Cardiac muscle cell (in vitro differentiated cells and primary cell): ENCODE data around the gene TFB1M. TPM values are rescaled to one million over a fixed set of nuclear protein-coding genes. Genes with fewer than 3 reads are reported as not detected.

Experiments used
- DNase-seq, 2 donors: peaks; one replicate each; pipeline versions ENCODE4 v3.0.0 to v3.0.0-alpha.2; 2010 to 2017; ENCODE audit warnings: low read depth in 1 of 2, low spot score in 1 of 2
- H3K27ac ChIP-seq: fragments of 200-600 bp; sonication (generic); 2 replicates; pipeline ENCODE4 v1.5.1; 2016
- H3K27me3 ChIP-seq: fragments of 200-600 bp; sonication (generic); 2 replicates; pipeline ENCODE4 v1.6.0; 2016; ENCODE audit warnings: control low read depth
- H3K36me3 ChIP-seq: fragments of 200-600 bp; sonication (generic); 2 replicates; pipeline ENCODE4 v1.5.1; 2016; ENCODE audit warnings: control low read depth
- H3K4me1 ChIP-seq: fragments of 200-600 bp; sonication (generic); 2 replicates; pipeline ENCODE4 v1.8.1; 2017; ENCODE audit warnings: low read depth, mild to moderate bottlenecking, mixed run types
- H3K4me3 ChIP-seq: fragments of 200-600 bp; sonication (generic); 2 replicates; pipeline ENCODE4 v1.5.1; 2016; ENCODE audit warnings: mild to moderate bottlenecking
- H3K9me3 ChIP-seq: fragments of 200-600 bp; sonication (generic); 2 replicates; pipeline ENCODE4 v1.5.1; 2017; ENCODE audit warnings: low read depth, mild to moderate bottlenecking, control low read depth
- polyA plus RNA-seq: library from polyadenylated mRNA; unstranded; fragments of >200 nt; fragmentation: Nextera tagmentation; extraction: Ambion mirVana; gene quantifications from 2 replicates; pipeline ENCODE4 v1.2.1, GENCODE V29; 2016
- total RNA-seq: library from RNA; depleted of rRNA; stranded (reverse); fragments of >200 nt; gene quantifications from 2 replicates; pipeline ENCODE4 v1.2.3, GENCODE V29; 2016
- TF ChIP-seq, protein P1 (sequence below): IDR thresholded peaks from 2 replicates; pipeline ENCODE4 v1.5.1; 2012; ENCODE audit warnings: low read depth, mild to moderate bottlenecking, low read length

TFB1M gene
- total and polyA plus RNA-seq, 2 experiments from 2014 or later = 14.8 to 22.0 TPM

DNA sequence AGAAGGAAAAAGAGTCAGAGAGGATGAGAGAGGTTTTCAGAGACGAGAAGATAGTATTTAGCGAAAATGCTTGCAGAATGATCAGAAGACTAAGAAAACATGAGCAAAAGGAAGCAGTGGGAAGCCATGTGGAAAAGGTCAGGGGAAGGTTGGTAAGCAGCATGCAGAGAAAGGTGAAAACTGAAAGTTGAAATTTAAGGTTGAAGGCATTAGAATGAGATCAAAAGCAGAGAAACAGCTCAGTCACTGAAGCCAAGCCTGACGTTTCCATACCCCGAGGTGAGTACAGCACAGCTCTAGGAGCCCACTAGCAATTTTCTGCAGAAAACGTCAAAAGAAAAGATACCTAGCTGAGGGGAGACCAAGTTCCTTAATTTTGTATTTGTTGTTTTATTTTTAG, 19.1 kb upstream of the TFB1M start:
- H3K4me1 ChIP-seq = no peaks in the 10 kb centered on the region
- H3K27me3 ChIP-seq = no peaks in the 10 kb centered on the region
- TF ChIP-seq, protein P1, sequence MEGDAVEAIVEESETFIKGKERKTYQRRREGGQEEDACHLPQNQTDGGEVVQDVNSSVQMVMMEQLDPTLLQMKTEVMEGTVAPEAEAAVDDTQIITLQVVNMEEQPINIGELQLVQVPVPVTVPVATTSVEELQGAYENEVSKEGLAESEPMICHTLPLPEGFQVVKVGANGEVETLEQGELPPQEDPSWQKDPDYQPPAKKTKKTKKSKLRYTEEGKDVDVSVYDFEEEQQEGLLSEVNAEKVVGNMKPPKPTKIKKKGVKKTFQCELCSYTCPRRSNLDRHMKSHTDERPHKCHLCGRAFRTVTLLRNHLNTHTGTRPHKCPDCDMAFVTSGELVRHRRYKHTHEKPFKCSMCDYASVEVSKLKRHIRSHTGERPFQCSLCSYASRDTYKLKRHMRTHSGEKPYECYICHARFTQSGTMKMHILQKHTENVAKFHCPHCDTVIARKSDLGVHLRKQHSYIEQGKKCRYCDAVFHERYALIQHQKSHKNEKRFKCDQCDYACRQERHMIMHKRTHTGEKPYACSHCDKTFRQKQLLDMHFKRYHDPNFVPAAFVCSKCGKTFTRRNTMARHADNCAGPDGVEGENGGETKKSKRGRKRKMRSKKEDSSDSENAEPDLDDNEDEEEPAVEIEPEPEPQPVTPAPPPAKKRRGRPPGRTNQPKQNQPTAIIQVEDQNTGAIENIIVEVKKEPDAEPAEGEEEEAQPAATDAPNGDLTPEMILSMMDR = no peak
- no peaks in the 10 kb centered on the region for H3K36me3 ChIP-seq
- no peaks in the 10 kb centered on the region for H3K9me3 ChIP-seq
- DNase-seq = no peak
- H3K4me3 ChIP-seq = no peak overlapping the region
- no peak overlapping the region for H3K27ac ChIP-seq

DNA sequence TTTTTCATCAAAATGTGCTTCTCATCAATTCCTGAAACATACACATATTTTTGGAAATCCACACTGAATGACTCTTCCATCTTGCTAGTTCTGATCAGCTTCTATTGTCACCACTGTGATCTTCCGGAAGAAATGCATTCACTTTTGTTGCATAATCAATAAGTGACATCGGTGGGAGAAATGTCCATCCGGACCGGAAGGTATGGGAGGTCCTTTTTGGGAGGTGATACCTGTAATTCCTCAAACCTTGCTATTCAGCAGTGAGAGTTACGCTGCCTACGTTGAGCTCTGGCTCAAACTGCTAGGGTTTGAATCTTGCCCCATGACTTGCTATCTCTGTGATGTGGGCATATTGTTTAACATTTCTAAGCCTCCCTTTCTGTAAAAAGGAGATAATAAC, 16.6 kb upstream of the TFB1M start:
- no peaks in the 10 kb centered on the region for H3K36me3 ChIP-seq
- H3K4me3 ChIP-seq = no peak overlapping the region
- DNase-seq = no peak
- no peaks in the 10 kb centered on the region for H3K4me1 ChIP-seq
- H3K9me3 ChIP-seq = no peaks in the 10 kb centered on the region
- H3K27me3 ChIP-seq = no peaks in the 10 kb centered on the region
- no peak overlapping the region for H3K27ac ChIP-seq
- TF ChIP-seq, protein P1 = no peak

DNA sequence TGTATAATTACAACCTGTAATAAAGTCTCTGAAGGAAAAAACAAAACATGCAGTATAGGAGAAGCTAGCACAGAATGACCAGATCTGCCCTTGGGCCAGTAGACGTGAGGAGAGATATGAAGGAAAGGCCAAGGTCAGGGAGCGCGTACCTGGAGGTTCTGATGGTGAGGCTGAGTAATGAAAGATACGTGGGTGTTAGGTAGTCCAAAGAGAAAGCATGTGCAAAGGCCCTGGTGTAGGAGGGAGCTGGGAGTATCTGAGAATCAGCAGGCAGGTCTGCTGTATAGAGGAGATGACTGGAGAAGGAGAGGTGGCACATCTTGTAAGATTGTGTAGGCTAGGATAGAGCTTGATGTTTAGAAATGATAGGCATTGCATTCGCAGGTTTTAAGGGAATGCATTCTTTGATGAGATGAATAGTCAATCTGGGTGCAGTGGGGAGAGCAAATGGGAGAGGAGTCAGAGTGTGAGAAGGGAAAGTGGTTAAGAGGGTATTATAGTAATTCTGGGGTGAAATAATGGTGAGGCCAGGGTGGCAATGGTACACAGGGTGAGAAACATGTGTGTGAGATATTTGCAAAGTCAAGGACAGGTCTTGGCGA, 15.9 kb upstream of the TFB1M start:
- H3K27ac ChIP-seq = no peak overlapping the region
- H3K4me3 ChIP-seq = no peak overlapping the region
- TF ChIP-seq, protein P1 = no peak
- no peaks in the 10 kb centered on the region for H3K36me3 ChIP-seq
- no peaks in the 10 kb centered on the region for H3K9me3 ChIP-seq
- no peaks in the 10 kb centered on the region for H3K4me1 ChIP-seq
- no peak for DNase-seq
- H3K27me3 ChIP-seq = no peaks in the 10 kb centered on the region

DNA sequence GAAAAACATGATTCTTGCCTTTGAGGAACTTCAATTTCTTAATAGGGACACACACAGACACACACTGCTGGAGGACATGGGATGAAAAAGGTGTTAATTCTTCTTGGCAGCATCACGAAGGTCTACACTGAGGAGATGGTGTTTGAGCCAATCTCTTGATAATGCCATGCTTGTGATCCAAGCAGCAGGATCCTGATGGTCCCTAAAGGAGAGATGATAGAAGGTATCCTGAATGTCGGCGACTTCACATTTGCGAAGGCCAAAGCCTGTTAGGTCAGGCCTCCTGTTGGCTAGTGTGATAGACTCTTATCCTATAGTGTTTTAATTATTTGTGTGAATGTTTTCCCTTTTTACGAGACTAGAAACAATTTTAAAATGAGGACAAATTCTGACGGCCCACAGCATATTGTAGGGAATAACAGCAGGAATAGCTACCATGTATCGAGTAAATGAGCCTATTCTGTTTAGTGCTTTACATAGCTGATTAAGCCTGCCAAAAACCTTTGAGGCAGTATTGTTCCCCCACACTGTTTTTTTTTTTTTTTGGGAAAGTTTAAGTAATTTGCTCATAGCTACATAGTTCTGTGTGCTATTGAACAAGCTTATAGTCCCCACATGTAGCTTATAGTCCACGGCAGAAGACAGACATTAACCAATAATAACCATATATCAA, 15.3 kb upstream of the TFB1M start:
- no peaks in the 10 kb centered on the region for H3K9me3 ChIP-seq
- H3K36me3 ChIP-seq = no peaks in the 10 kb centered on the region
- H3K27ac ChIP-seq = no peak overlapping the region
- no peaks in the 10 kb centered on the region for H3K4me1 ChIP-seq
- TF ChIP-seq, protein P1 = no peak
- no peaks in the 10 kb centered on the region for H3K27me3 ChIP-seq
- DNase-seq = no peak
- no peak overlapping the region for H3K4me3 ChIP-seq

DNA sequence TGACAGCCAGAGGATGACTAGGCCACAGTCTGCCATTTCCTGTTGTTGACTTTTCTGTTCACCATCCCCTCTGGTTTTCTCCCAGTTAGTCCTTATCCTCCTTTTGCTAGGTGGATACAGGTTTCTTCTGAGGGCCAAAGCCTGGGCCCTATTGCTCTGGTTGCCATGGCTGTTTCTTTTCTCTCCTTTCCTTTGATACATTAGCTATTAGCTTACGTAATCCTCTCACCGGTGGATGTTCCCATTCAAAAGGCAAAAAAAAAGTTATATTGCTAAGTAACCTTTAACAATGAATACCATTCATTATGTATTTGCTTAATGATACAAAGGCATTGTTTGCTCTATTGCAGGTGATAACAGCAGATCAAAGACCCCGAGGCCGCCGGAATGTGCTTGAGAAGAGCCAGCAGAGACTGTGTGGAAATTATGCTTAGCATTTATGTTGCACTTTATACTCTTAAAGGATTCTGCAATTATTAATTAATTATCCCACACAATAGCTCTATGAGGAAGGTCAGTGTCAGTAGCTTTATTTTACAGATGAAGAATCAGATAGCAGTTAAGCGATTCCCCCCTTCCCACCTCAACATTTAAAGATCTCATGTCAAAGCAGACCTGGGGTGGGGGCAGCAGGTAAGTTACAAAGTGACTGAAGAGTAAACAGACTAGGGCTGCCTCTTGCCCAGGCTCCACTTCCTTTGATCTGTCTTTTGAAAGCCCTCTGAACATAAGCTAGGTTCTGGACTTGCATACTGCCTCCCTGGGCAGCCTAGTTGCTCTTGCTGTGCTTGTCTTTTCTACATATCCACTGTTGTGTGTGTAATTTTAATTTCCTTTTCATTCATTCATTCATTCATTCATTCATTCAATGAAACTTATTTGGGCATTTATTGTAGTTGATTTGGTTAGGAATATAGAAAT, 14.5 kb upstream of the TFB1M start:
- Histone ChIP-seq H3K36me3 (no peaks in the 10 kb centered on the region), H3K27me3 (no peaks in the 10 kb centered on the region), H3K9me3 (no peaks in the 10 kb centered on the region), H3K4me1 (no peaks in the 10 kb centered on the region), H3K27ac (no peak overlapping the region), H3K4me3 (no peak overlapping the region)
- no peak for DNase-seq
- TF ChIP-seq, protein P1 = no peak
